SK-N-SH (cell line): Measurements from ENCODE around the gene KLHL35. TPM values are rescaled to one million over a fixed set of nuclear protein-coding genes. Genes with fewer than 3 reads are reported as not detected.

ENCODE experiments used
- CTCF ChIA-PET: fragments of 300-600, 350-600 bp; formaldehyde crosslinking; extraction: SDS; loops from one replicate; lab custom pipeline; 2021; lab: Yijun Ruan, JAX
- POLR2A ChIA-PET: fragments of 350-600 bp; sonication (Branson Sonifier 250); formaldehyde crosslinking; extraction: SDS; loops from one replicate; lab custom pipeline; 2020; ENCODE audit warnings: antibody characterized with exemption, inconsistent platforms; lab: Yijun Ruan, JAX
- DNase-seq: peaks from one replicate; pipeline ENCODE4 v3.0.0; 2012
- H2AFZ ChIP-seq: fragments of 200-600 bp; sonication (generic); 2 replicates; pipeline ENCODE4 v1.8.1; 2016; ENCODE audit warnings: antibody characterized with exemption, mild to moderate bottlenecking, low read depth
- H3F3A ChIP-seq: fragments of 200-600 bp; sonication (generic); replicated peaks from 2 replicates; pipeline ENCODE3; 2016; ENCODE audit warnings: antibody characterized with exemption, mild to moderate bottlenecking; ENCODE audit not compliant: insufficient read depth
- H3K27ac ChIP-seq, 2 experiments: fragments of 200-500 bp in 1 of 2; fragments of 200-600 bp in 1 of 2; sonication (Bioruptor generic) in 1 of 2; sonication (generic), shearing (Covaris generic) in 1 of 2; 2 replicates each; pipeline versions ENCODE4 v1.5.1 to v1.6.1; 2014 to 2016; ENCODE audit warnings: low read depth in 2 of 2, inconsistent platforms in 1 of 2, low read length in 1 of 2, mild to moderate bottlenecking in 1 of 2, mixed read lengths in 1 of 2
- H3K27me3 ChIP-seq: fragments of 200-600 bp; sonication (generic), shearing (Covaris generic); 2 replicates; pipeline ENCODE4 v1.6.1; 2016; ENCODE audit warnings: mixed run types; ENCODE audit not compliant: insufficient read depth
- H3K36me3 ChIP-seq, 2 experiments: fragments of 200-500 bp in 1 of 2; fragments of 200-600 bp in 1 of 2; sonication (Bioruptor generic) in 1 of 2; sonication (generic) in 1 of 2; replicated peaks in 1 of 2; 2 replicates each; pipeline versions ENCODE3 to v1.5.1; 2014 to 2016; ENCODE audit warnings: low read length in 1 of 2, mild to moderate bottlenecking in 1 of 2; ENCODE audit not compliant: insufficient read depth in 2 of 2, control insufficient read depth in 1 of 2
- H3K4me1 ChIP-seq, 2 experiments: fragments of 200-500 bp in 1 of 2; fragments of 200-600 bp in 1 of 2; sonication (Bioruptor generic) in 1 of 2; sonication (generic), shearing (Covaris generic) in 1 of 2; 2 replicates each; pipeline versions ENCODE4 v1.5.1 to v1.6.1; 2014 to 2016; ENCODE audit warnings: low read depth in 1 of 2, low read length in 1 of 2, mixed run types in 1 of 2; ENCODE audit not compliant: insufficient read depth in 2 of 2, control insufficient read depth in 1 of 2
- H3K4me2 ChIP-seq: fragments of 200-600 bp; sonication (generic), shearing (Covaris generic); 2 replicates; pipeline ENCODE4 v1.6.1; 2017; ENCODE audit warnings: mixed run types
- H3K4me3 ChIP-seq, 2 experiments: fragments of 200-500 bp in 1 of 2; fragments of 200-600 bp in 1 of 2; sonication (Bioruptor generic) in 1 of 2; sonication (generic), shearing (Covaris generic) in 1 of 2; 2 replicates each; pipeline versions ENCODE4 v1.5.1 to v1.8.1; 2014 to 2016; ENCODE audit warnings: low read depth in 2 of 2, inconsistent platforms in 1 of 2, low read length in 1 of 2, mild to moderate bottlenecking in 1 of 2, mixed read lengths in 1 of 2, moderate library complexity in 1 of 2
- H3K79me2 ChIP-seq: fragments of 200-600 bp; sonication (generic); 2 replicates; pipeline ENCODE4 v1.8.1; 2017; ENCODE audit warnings: mild to moderate bottlenecking; ENCODE audit not compliant: insufficient read depth
- H3K9ac ChIP-seq: fragments of 200-600 bp; sonication (generic); 2 replicates; pipeline ENCODE4 v1.6.1; 2017; ENCODE audit warnings: mixed run types
- H3K9me2 ChIP-seq: fragments of 200-600 bp; sonication (generic); 2 replicates; pipeline ENCODE4 v1.6.1; 2017; ENCODE audit warnings: mixed run types
- H3K9me3 ChIP-seq: fragments of 200-600 bp; sonication (generic); 2 replicates; pipeline ENCODE4 v1.6.1; 2017; ENCODE audit warnings: mixed run types, mild to moderate bottlenecking, moderate library complexity
- H4K20me1 ChIP-seq: fragments of 200-600 bp; sonication (generic); 2 replicates; pipeline ENCODE4 v1.6.1; 2017; ENCODE audit warnings: mild to moderate bottlenecking, mixed run types; ENCODE audit not compliant: insufficient read depth
- CHD2 ChIP-seq: fragments of 150-350 bp; IDR thresholded peaks from 2 replicates; pipeline ENCODE4 v1.6.1; 2018; ENCODE audit warnings: low read length; ENCODE audit not compliant: partially characterized antibody
- ELF1 ChIP-seq: IDR thresholded peaks from 2 replicates; pipeline ENCODE4 v1.4.0; 2012
- EP300 ChIP-seq, 2 experiments: IDR thresholded peaks; 2 replicates each; pipeline versions ENCODE4 v1.4.0 to v1.6.1; 2012; ENCODE audit warnings: borderline replicate concordance in 1 of 2, low read depth in 1 of 2, low read length in 1 of 2
- EZH2phosphoT487 ChIP-seq: fragments of 200-600 bp; sonication (generic); IDR thresholded peaks from 2 replicates; pipeline ENCODE4 v1.6.1; 2017; ENCODE audit warnings: low read depth, mixed run types, mild to moderate bottlenecking, antibody characterized with exemption, moderate library complexity, borderline replicate concordance
- FOXJ3 ChIP-seq: sonication (generic); formaldehyde crosslinking; IDR thresholded peaks from 2 replicates; pipeline ENCODE4 v1.5.1; 2020; ENCODE audit warnings: mild to moderate bottlenecking, missing genetic modification reagents
- GABPA ChIP-seq: IDR thresholded peaks from 2 replicates; pipeline ENCODE4 v1.4.0; 2012; ENCODE audit warnings: low read depth, mild to moderate bottlenecking
- GATA2 ChIP-seq: sonication (generic); formaldehyde crosslinking; IDR thresholded peaks from 2 replicates; pipeline ENCODE4 v1.5.0; 2020; ENCODE audit warnings: mild to moderate bottlenecking, missing genetic modification reagents
- JUND ChIP-seq: IDR thresholded peaks from 2 replicates; pipeline ENCODE4 v1.4.0; 2012
- MEF2A ChIP-seq: IDR thresholded peaks from 2 replicates; pipeline ENCODE4 v1.4.0; 2012; ENCODE audit warnings: low read depth, borderline replicate concordance
- MXI1 ChIP-seq: IDR thresholded peaks from 2 replicates; pipeline ENCODE4 v1.6.1; 2012; ENCODE audit warnings: mild to moderate bottlenecking, low read depth, low read length, improper control_type of control experiment
- NFIC ChIP-seq: IDR thresholded peaks from 2 replicates; pipeline ENCODE4 v1.4.0; 2012; ENCODE audit warnings: borderline replicate concordance
- NRF1 ChIP-seq: IDR thresholded peaks from 2 replicates; pipeline ENCODE4 v1.6.1; 2012; ENCODE audit warnings: low read depth, mild to moderate bottlenecking, low read length
- RAD21 ChIP-seq: IDR thresholded peaks from 2 replicates; pipeline ENCODE4 v1.6.1; 2012; ENCODE audit warnings: mild to moderate bottlenecking, low read length
- RFX5 ChIP-seq: IDR thresholded peaks from 2 replicates; pipeline ENCODE4 v1.6.1; 2012; ENCODE audit warnings: mild to moderate bottlenecking, improper control_type of control experiment, low read length
- TEAD4 ChIP-seq: IDR thresholded peaks from 2 replicates; pipeline ENCODE4 v1.4.0; 2012; ENCODE audit warnings: mild to moderate bottlenecking, borderline replicate concordance; ENCODE audit not compliant: insufficient read depth
- YY1 ChIP-seq: IDR thresholded peaks from 2 replicates; pipeline ENCODE4 v1.4.0; 2012; ENCODE audit warnings: low read depth, mild to moderate bottlenecking
- whole genome bisulfite sequencing: methylation state at CpG from one replicate; pipeline ENCODE4 v1.1.6; 2017; ENCODE audit warnings: low lambda C conversion rate; 5-methylcytosine and 5-hydroxymethylcytosine counted together
- polyA plus RNA-seq, 3 experiments: library from polyadenylated mRNA; depleted of rRNA; stranded (reverse); fragments of >200 nt; gene quantifications; 2 replicates each; pipeline ENCODE4 v1.2.3, GENCODE V29; 2012
- TF ChIP-seq, protein P1 (sequence below): IDR thresholded peaks from 2 replicates; pipeline ENCODE4; 2012
- TF ChIP-seq, protein P2 (sequence below): IDR thresholded peaks from 2 replicates; pipeline ENCODE4 v1.4.0; 2012; ENCODE audit warnings: low read depth, borderline replicate concordance
- TF ChIP-seq, protein P3 (sequence below): IDR thresholded peaks from 2 replicates; pipeline ENCODE4 v1.6.1; 2012; ENCODE audit warnings: mild to moderate bottlenecking, low read depth, low read length, moderate library complexity
- TF ChIP-seq, protein P4 (sequence below): fragments of 200-600 bp; sonication (generic); IDR thresholded peaks from 2 replicates; pipeline ENCODE4 v1.6.1; 2017; ENCODE audit warnings: antibody characterized with exemption, mild to moderate bottlenecking, moderate library complexity
- TF ChIP-seq, protein P5 (sequence below): IDR thresholded peaks from 2 replicates; pipeline ENCODE4 v1.4.0; 2012; ENCODE audit warnings: low read depth, borderline replicate concordance
- TF ChIP-seq, protein P6 (sequence below): fragments of 150-350 bp; IDR thresholded peaks from 2 replicates; pipeline ENCODE4 v1.6.1; 2016; ENCODE audit warnings: mild to moderate bottlenecking, low read depth, low read length
- TF ChIP-seq, protein P7 (sequence below): IDR thresholded peaks from 2 replicates; pipeline ENCODE4 v1.4.0; 2012; ENCODE audit warnings: low read depth

The KLHL35 gene
- polyA plus RNA-seq, 1 of the 3 experiments (the other 2 are of a cell fraction): 1.7 TPM

DNA sequence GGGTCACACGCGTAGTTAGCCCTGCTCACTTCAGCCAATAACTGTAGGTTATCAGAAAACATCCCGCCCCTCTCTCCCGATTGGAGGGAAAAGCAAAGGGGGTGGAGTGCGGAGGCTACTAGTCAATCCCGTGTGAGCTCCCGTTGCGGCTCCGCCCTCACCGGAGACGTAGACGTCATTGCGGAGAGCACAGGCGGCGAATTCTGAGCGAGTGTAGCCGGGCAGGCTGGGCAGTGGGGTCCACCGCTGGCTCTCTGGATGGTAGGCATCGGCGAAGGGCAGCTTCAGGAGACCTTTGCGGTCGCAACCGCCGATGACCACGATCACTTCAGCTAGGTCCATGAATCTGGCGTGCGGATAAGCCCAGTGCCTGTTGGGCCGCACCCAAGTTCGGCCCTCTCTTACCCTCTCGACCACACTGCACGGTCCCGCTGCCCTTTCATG is 4.7 kb downstream of the KLHL35 start:
- peak overlapping the region; percentile 54 to 55; a peak in 3 of 4 replicates for H3K4me3 ChIP-seq
- 22% methylated on average over 14 of the region's 32 CpGs for WGBS
- no peaks in the 10 kb centered on the region for H4K20me1 ChIP-seq
- no peaks in the 10 kb centered on the region for H3K9me3 ChIP-seq
- no peaks in the 10 kb centered on the region for H3K36me3 ChIP-seq
- peaks cover 9% of the 10 kb centered on the region for H3K27me3 ChIP-seq
- ChIA-PET CTCF (interaction anchor here (0.5 to 6.2 kb wide), 7 partner anchors 12 to 908 kb away, joined by 3 to 41 read pairs (median 3); no protein-coding TSS in a partner anchor), POLR2A (interaction anchor here (0.6 to 1.3 kb wide), 9 partner anchors 9 to 204 kb away, joined by 3 to 5 read pairs (median 3); partner anchors contain the start of gene GDPD5)
- H3K4me1 ChIP-seq: peaks cover 0 to 21% of the 10 kb centered on the region in 2 experiments; a peak in 1 of 4 replicates
- peak overlapping the region in 1 of 2 experiments; percentile 53; a peak in 1 of 4 replicates for H3K27ac ChIP-seq
- no peak overlapping the region for H3K9ac ChIP-seq
- peak overlapping the region; percentile 48 for H2AFZ ChIP-seq
- peak; percentile 99 for DNase-seq
- no peaks in the 10 kb centered on the region for H3K9me2 ChIP-seq
- H3F3A ChIP-seq: peaks cover 4% of the 10 kb centered on the region
- H3K4me2 ChIP-seq: peak overlapping the region; percentile 80
- no peaks in the 10 kb centered on the region for H3K79me2 ChIP-seq
- TF ChIP-seq GATA2 (CRISPR knock-in tag) (no peak), MXI1 (peak; percentile 56; the same call in 1 of the 2 replicates), GABPA (no peak), NRF1 (no peak), RAD21 (no peak), JUND (no peak), RFX5 (peak; percentile 47; the same call in 1 of the 2 replicates), NFIC (no peak), EZH2phosphoT487 (no peak), YY1 (no peak), FOXJ3 (CRISPR knock-in tag) (no peak), TEAD4 (no peak), ELF1 (no peak), CHD2 (peak; percentile 41), MEF2A (no peak), EP300 (IDR thresholded peaks at IDR 0.05; ENCODE audit: borderline replicate concordance in 1 of 2, low read depth in 1 of 2, low read length in 1 of 2) (no peak)
- TF ChIP-seq, protein P1, sequence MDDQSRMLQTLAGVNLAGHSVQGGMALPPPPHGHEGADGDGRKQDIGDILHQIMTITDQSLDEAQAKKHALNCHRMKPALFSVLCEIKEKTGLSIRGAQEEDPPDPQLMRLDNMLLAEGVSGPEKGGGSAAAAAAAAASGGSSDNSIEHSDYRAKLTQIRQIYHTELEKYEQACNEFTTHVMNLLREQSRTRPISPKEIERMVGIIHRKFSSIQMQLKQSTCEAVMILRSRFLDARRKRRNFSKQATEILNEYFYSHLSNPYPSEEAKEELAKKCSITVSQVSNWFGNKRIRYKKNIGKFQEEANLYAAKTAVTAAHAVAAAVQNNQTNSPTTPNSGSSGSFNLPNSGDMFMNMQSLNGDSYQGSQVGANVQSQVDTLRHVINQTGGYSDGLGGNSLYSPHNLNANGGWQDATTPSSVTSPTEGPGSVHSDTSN: no peak
- TF ChIP-seq, protein P2, sequence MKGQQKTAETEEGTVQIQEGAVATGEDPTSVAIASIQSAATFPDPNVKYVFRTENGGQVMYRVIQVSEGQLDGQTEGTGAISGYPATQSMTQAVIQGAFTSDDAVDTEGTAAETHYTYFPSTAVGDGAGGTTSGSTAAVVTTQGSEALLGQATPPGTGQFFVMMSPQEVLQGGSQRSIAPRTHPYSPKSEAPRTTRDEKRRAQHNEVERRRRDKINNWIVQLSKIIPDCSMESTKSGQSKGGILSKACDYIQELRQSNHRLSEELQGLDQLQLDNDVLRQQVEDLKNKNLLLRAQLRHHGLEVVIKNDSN: no peak
- TF ChIP-seq, protein P3, sequence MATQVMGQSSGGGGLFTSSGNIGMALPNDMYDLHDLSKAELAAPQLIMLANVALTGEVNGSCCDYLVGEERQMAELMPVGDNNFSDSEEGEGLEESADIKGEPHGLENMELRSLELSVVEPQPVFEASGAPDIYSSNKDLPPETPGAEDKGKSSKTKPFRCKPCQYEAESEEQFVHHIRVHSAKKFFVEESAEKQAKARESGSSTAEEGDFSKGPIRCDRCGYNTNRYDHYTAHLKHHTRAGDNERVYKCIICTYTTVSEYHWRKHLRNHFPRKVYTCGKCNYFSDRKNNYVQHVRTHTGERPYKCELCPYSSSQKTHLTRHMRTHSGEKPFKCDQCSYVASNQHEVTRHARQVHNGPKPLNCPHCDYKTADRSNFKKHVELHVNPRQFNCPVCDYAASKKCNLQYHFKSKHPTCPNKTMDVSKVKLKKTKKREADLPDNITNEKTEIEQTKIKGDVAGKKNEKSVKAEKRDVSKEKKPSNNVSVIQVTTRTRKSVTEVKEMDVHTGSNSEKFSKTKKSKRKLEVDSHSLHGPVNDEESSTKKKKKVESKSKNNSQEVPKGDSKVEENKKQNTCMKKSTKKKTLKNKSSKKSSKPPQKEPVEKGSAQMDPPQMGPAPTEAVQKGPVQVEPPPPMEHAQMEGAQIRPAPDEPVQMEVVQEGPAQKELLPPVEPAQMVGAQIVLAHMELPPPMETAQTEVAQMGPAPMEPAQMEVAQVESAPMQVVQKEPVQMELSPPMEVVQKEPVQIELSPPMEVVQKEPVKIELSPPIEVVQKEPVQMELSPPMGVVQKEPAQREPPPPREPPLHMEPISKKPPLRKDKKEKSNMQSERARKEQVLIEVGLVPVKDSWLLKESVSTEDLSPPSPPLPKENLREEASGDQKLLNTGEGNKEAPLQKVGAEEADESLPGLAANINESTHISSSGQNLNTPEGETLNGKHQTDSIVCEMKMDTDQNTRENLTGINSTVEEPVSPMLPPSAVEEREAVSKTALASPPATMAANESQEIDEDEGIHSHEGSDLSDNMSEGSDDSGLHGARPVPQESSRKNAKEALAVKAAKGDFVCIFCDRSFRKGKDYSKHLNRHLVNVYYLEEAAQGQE: no peak
- TF ChIP-seq, protein P4, sequence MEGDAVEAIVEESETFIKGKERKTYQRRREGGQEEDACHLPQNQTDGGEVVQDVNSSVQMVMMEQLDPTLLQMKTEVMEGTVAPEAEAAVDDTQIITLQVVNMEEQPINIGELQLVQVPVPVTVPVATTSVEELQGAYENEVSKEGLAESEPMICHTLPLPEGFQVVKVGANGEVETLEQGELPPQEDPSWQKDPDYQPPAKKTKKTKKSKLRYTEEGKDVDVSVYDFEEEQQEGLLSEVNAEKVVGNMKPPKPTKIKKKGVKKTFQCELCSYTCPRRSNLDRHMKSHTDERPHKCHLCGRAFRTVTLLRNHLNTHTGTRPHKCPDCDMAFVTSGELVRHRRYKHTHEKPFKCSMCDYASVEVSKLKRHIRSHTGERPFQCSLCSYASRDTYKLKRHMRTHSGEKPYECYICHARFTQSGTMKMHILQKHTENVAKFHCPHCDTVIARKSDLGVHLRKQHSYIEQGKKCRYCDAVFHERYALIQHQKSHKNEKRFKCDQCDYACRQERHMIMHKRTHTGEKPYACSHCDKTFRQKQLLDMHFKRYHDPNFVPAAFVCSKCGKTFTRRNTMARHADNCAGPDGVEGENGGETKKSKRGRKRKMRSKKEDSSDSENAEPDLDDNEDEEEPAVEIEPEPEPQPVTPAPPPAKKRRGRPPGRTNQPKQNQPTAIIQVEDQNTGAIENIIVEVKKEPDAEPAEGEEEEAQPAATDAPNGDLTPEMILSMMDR: no peak
- TF ChIP-seq, protein P5, sequence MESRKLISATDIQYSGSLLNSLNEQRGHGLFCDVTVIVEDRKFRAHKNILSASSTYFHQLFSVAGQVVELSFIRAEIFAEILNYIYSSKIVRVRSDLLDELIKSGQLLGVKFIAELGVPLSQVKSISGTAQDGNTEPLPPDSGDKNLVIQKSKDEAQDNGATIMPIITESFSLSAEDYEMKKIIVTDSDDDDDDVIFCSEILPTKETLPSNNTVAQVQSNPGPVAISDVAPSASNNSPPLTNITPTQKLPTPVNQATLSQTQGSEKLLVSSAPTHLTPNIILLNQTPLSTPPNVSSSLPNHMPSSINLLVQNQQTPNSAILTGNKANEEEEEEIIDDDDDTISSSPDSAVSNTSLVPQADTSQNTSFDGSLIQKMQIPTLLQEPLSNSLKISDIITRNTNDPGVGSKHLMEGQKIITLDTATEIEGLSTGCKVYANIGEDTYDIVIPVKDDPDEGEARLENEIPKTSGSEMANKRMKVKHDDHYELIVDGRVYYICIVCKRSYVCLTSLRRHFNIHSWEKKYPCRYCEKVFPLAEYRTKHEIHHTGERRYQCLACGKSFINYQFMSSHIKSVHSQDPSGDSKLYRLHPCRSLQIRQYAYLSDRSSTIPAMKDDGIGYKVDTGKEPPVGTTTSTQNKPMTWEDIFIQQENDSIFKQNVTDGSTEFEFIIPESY: no peak
- TF ChIP-seq, protein P6, sequence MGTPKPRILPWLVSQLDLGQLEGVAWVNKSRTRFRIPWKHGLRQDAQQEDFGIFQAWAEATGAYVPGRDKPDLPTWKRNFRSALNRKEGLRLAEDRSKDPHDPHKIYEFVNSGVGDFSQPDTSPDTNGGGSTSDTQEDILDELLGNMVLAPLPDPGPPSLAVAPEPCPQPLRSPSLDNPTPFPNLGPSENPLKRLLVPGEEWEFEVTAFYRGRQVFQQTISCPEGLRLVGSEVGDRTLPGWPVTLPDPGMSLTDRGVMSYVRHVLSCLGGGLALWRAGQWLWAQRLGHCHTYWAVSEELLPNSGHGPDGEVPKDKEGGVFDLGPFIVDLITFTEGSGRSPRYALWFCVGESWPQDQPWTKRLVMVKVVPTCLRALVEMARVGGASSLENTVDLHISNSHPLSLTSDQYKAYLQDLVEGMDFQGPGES: peak; percentile 31; the same call in 1 of the 2 replicates
- TF ChIP-seq, protein P7, sequence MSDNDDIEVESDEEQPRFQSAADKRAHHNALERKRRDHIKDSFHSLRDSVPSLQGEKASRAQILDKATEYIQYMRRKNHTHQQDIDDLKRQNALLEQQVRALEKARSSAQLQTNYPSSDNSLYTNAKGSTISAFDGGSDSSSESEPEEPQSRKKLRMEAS: peak; percentile 72
